Muscle of leg (tissue), 11 donors: ENCODE data around the gene RPS6KA5. TPM values are rescaled to one million over a fixed set of nuclear protein-coding genes. Genes with fewer than 3 reads are reported as not detected.

Experiments
- DNase-seq: peaks from one replicate; pipeline ENCODE4 v3.0.0; 2013
- H3K27ac ChIP-seq: one replicate; pipeline ENCODE4 v1.5.1; 2013; ENCODE audit warnings: mild to moderate bottlenecking, low read length, control low read depth
- H3K27me3 ChIP-seq: one replicate; pipeline ENCODE4 v1.6.1; 2013; ENCODE audit warnings: low read length; ENCODE audit not compliant: control insufficient read depth, insufficient read depth
- H3K36me3 ChIP-seq: one replicate; pipeline ENCODE4 v1.6.1; 2013; ENCODE audit warnings: low read length; ENCODE audit not compliant: control insufficient read depth, insufficient read depth
- H3K4me1 ChIP-seq: one replicate; pipeline ENCODE4 v1.6.1; 2013; ENCODE audit warnings: low read length; ENCODE audit not compliant: control insufficient read depth, insufficient read depth
- H3K4me3 ChIP-seq: one replicate; pipeline ENCODE4 v1.5.1; 2013; ENCODE audit warnings: low read length, control low read depth
- H3K9me3 ChIP-seq: replicated peaks from 2 replicates; pipeline ENCODE4 v1.6.1; 2013; ENCODE audit warnings: low read depth, low read length; ENCODE audit not compliant: control insufficient read depth
- WGBS: methylation state at CpG from one replicate; pipeline ENCODE4 v1.1.5; 2013; ENCODE audit warnings: missing lambda C conversion rate; ENCODE audit not compliant: insufficient coverage; 5-methylcytosine and 5-hydroxymethylcytosine counted together
- polyA plus RNA-seq, 8 donors: library from polyadenylated mRNA; unstranded; fragments of 120-200 nt; gene quantifications; one replicate each; pipeline versions ENCODE4 v1.2.1 to v1.2.3, GENCODE V29; 2013; ENCODE audit warnings: inconsistent platforms in 1 of 8, low replicate concordance in 1 of 8; ENCODE audit not compliant: insufficient read length in 8 of 8, insufficient read depth in 1 of 8
- total RNA-seq: library from RNA; stranded (reverse); fragments of 120-200 nt; gene quantifications from one replicate; pipeline ENCODE4 v1.2.4, GENCODE V29; 2013

The RPS6KA5 gene
- total and polyA plus RNA-seq, 9 donors: 2.4 to 8.2 (median 6.7) TPM

- Histone ChIP-seq H3K4me1 (no peaks in the 10 kb centered on the region), H3K4me3 (no peak overlapping the region), H3K9me3 (no peaks in the 10 kb centered on the region), H3K27me3 (no peaks in the 10 kb centered on the region), H3K27ac (no peak overlapping the region), H3K36me3 (peaks cover 14% of the 10 kb centered on the region)
- no peak for DNase-seq
- WGBS: no CpG with 5 or more reads among the region's 2 CpGs
Measured at GRCh38 chr14:90893510-90893909, 166.9 kb downstream of the RPS6KA5 start.

- no peaks in the 10 kb centered on the region for H3K4me1 ChIP-seq
- no peak overlapping the region for H3K27ac ChIP-seq
- no peaks in the 10 kb centered on the region for H3K9me3 ChIP-seq
- no peak overlapping the region for H3K4me3 ChIP-seq
- peaks cover 9% of the 10 kb centered on the region for H3K36me3 ChIP-seq
- DNase-seq: no peak
- no peaks in the 10 kb centered on the region for H3K27me3 ChIP-seq
Measured at GRCh38 chr14:90892970-90893369, 167.5 kb downstream of the RPS6KA5 start.

GRCh38 chr14:90891326-90891725 lies 169.1 kb downstream of the RPS6KA5 start:
- Histone ChIP-seq H3K4me1 (no peaks in the 10 kb centered on the region), H3K36me3 (peaks cover 5% of the 10 kb centered on the region), H3K27ac (no peak overlapping the region), H3K27me3 (no peaks in the 10 kb centered on the region), H3K4me3 (no peak overlapping the region), H3K9me3 (no peaks in the 10 kb centered on the region)
- DNase-seq: no peak
- no CpG with 5 or more reads among the region's 1 CpG for WGBS

- no peak overlapping the region for H3K4me3 ChIP-seq
- no peaks in the 10 kb centered on the region for H3K4me1 ChIP-seq
- WGBS: 100% methylated on average over 1 of the region's 10 CpGs
- no peaks in the 10 kb centered on the region for H3K27me3 ChIP-seq
- no peak overlapping the region for H3K27ac ChIP-seq
- no peaks in the 10 kb centered on the region for H3K9me3 ChIP-seq
- peaks cover 3% of the 10 kb centered on the region for H3K36me3 ChIP-seq
- DNase-seq: no peak
Measured at GRCh38 chr14:90890322-90891020, 170.0 kb downstream of the RPS6KA5 start.

- Histone ChIP-seq H3K27me3 (no peaks in the 10 kb centered on the region), H3K4me1 (no peaks in the 10 kb centered on the region), H3K36me3 (peaks cover 6% of the 10 kb centered on the region), H3K9me3 (peaks cover 6% of the 10 kb centered on the region), H3K4me3 (no peak overlapping the region), H3K27ac (no peak overlapping the region)
- no peak for DNase-seq
- WGBS: 75% methylated on average over 2 of the region's 7 CpGs
Measured at GRCh38 chr14:90886297-90886815, 174.1 kb downstream of the RPS6KA5 start.

GRCh38 chr14:90883782-90884181 lies 176.7 kb downstream of the RPS6KA5 start:
- Histone ChIP-seq H3K36me3 (peaks cover 14% of the 10 kb centered on the region), H3K4me1 (no peaks in the 10 kb centered on the region), H3K27me3 (no peaks in the 10 kb centered on the region), H3K9me3 (peaks cover 6% of the 10 kb centered on the region), H3K27ac (no peak overlapping the region), H3K4me3 (no peak overlapping the region)
- 100% methylated on average over 1 of the region's 2 CpGs for WGBS
- DNase-seq: no peak

GRCh38 chr14:90883197-90883596 lies 177.2 kb downstream of the RPS6KA5 start:
- H3K4me3 ChIP-seq: no peak overlapping the region
- H3K36me3 ChIP-seq: peaks cover 14% of the 10 kb centered on the region
- peaks cover 6% of the 10 kb centered on the region for H3K9me3 ChIP-seq
- H3K4me1 ChIP-seq: no peaks in the 10 kb centered on the region
- no peak for DNase-seq
- no peak overlapping the region for H3K27ac ChIP-seq
- no peaks in the 10 kb centered on the region for H3K27me3 ChIP-seq
- WGBS: 95% methylated on average over 2 of the region's 2 CpGs

GRCh38 chr14:90880282-90880681 lies 180.2 kb downstream of the RPS6KA5 start:
- Histone ChIP-seq H3K27me3 (no peaks in the 10 kb centered on the region), H3K36me3 (peaks cover 14% of the 10 kb centered on the region), H3K4me3 (no peak overlapping the region), H3K4me1 (no peaks in the 10 kb centered on the region), H3K9me3 (peaks cover 6% of the 10 kb centered on the region), H3K27ac (no peak overlapping the region)
- DNase-seq: no peak
- 100% methylated on average over 1 of the region's 2 CpGs for WGBS

GRCh38 chr14:90874599-90874998 lies 185.8 kb downstream of the RPS6KA5 start:
- H3K9me3 ChIP-seq: no peaks in the 10 kb centered on the region
- no peak overlapping the region for H3K4me3 ChIP-seq
- H3K4me1 ChIP-seq: peaks cover 5% of the 10 kb centered on the region
- H3K27me3 ChIP-seq: no peaks in the 10 kb centered on the region
- H3K27ac ChIP-seq: no peak overlapping the region
- no peak for DNase-seq
- H3K36me3 ChIP-seq: peaks cover 21% of the 10 kb centered on the region
- WGBS: 89% methylated on average over 4 of the region's 5 CpGs

GRCh38 chr14:90871605-90872233 lies 188.7 kb downstream of the RPS6KA5 start:
- H3K27me3 ChIP-seq: no peaks in the 10 kb centered on the region
- peaks cover 5% of the 10 kb centered on the region for H3K4me1 ChIP-seq
- H3K27ac ChIP-seq: peak overlapping the region; percentile 68
- H3K4me3 ChIP-seq: no peak overlapping the region
- H3K9me3 ChIP-seq: no peaks in the 10 kb centered on the region
- whole genome bisulfite sequencing: 35% methylated on average over 2 of the region's 9 CpGs
- peaks cover 13% of the 10 kb centered on the region for H3K36me3 ChIP-seq
- DNase-seq: peak; percentile 80
